Medulla oblongata (tissue), 1 donor: ENCODE results near the gene PSMG4.
"Not testable (repeated sequence)": the region's sequence is repeated elsewhere in the genome, so short reads cannot be mapped to it uniquely, and the experiment has no call there.

Experiments used
- DNase-seq: peaks from one replicate; pipeline ENCODE4 v3.0.0-alpha.2; 2015; ENCODE audit errors: extremely low spot score

PSMG4 gene

GRCh38 chr6:3230256-3230882, 28.4 kb upstream of the PSMG4 start:
- peak; percentile 38 for DNase-seq

- peak; percentile 87 for DNase-seq
Observed at GRCh38 chr6:3230900-3231246, 27.9 kb upstream of the PSMG4 start.

- DNase-seq = peak; percentile 89
Observed at GRCh38 chr6:3231247-3232016, 27.3 kb upstream of the PSMG4 start.

- peak; percentile 23 for DNase-seq
Observed at GRCh38 chr6:3232017-3232945, 26.5 kb upstream of the PSMG4 start.

- DNase-seq = no peak
Observed at GRCh38 chr6:3233321-3233720, 25.4 kb upstream of the PSMG4 start.

- DNase-seq = no peak
Observed at GRCh38 chr6:3233904-3234303, 24.8 kb upstream of the PSMG4 start.

- no peak for DNase-seq
Observed at GRCh38 chr6:3235486-3235885, 23.3 kb upstream of the PSMG4 start.

GRCh38 chr6:3236005-3236404, 22.7 kb upstream of the PSMG4 start:
- DNase-seq = no peak

GRCh38 chr6:3237761-3238662, 20.7 kb upstream of the PSMG4 start:
- DNase-seq = no peak

GRCh38 chr6:3239110-3239830, 19.5 kb upstream of the PSMG4 start:
- DNase-seq = no peak

- DNase-seq = no peak
Observed at GRCh38 chr6:3240595-3240994, 18.2 kb upstream of the PSMG4 start.

GRCh38 chr6:3241745-3242144, 17.0 kb upstream of the PSMG4 start:
- DNase-seq = not testable (repeated sequence)

- DNase-seq = no peak
Observed at GRCh38 chr6:3242768-3243167, 16.0 kb upstream of the PSMG4 start.

GRCh38 chr6:3244003-3244831, 14.5 kb upstream of the PSMG4 start:
- DNase-seq = no peak

- not testable (repeated sequence) for DNase-seq
Observed at GRCh38 chr6:3244832-3245161, 13.9 kb upstream of the PSMG4 start.

GRCh38 chr6:3245216-3245615, 13.5 kb upstream of the PSMG4 start:
- DNase-seq = no peak

GRCh38 chr6:3247255-3248146, 11.2 kb upstream of the PSMG4 start:
- peak; percentile 97 for DNase-seq

- DNase-seq = no peak
Observed at GRCh38 chr6:3249821-3250220, 8.9 kb upstream of the PSMG4 start.

GRCh38 chr6:3250231-3250675, 8.5 kb upstream of the PSMG4 start:
- DNase-seq = peak; percentile 69
